ENCODE results near the gene VWF. TPM values are rescaled to one million over a fixed set of nuclear protein-coding genes. Genes with fewer than 3 reads are reported as not detected.
A peak's percentile ranks its signal among the peaks of the same experiment; 100 is the strongest.

VWF gene
- total RNA-seq, 1 donor, result 0.72 TPM

GRCh38 chr12:5915511-5915910 is 209.0 kb downstream of the VWF start:
- Histone ChIP-seq H2AFZ (ENCODE audit: low read length) (no peak overlapping the region), H3K4me3 (ENCODE audit: insufficient read depth, low read length) (no peak overlapping the region), H3K36me3 (ENCODE audit: insufficient read depth, low read length) (no peaks in the 10 kb centered on the region), H3K79me2 (ENCODE audit: insufficient read depth, low read length) (no peaks in the 10 kb centered on the region), H3K27me3 (ENCODE audit: insufficient read depth, low read length) (no peaks in the 10 kb centered on the region), H3K9me3 (ENCODE audit: low read depth, low read length) (no peaks in the 10 kb centered on the region), H3K4me1 (ENCODE audit: insufficient read depth, low read length) (no peaks in the 10 kb centered on the region), H4K20me1 (ENCODE audit: insufficient read depth, low read length) (no peaks in the 10 kb centered on the region), H3K27ac (ENCODE audit: low read depth, low read length) (no peak overlapping the region), H3K4me2 (ENCODE audit: insufficient read depth, low read length) (no peak overlapping the region)
- TF ChIP-seq CTCF (IDR thresholded peaks at IDR 0.05; ENCODE audit: extremely low read depth, low read depth, low read length), result no peak
- no peak for DNase-seq (ENCODE audit: insufficient read length, low spot score, missing footprints)

GRCh38 chr12:5914387-5915149 is 209.9 kb downstream of the VWF start:
- no peak for TF ChIP-seq CTCF (IDR thresholded peaks at IDR 0.05; ENCODE audit: extremely low read depth, low read depth, low read length)
- no peak for DNase-seq (ENCODE audit: insufficient read length, low spot score, missing footprints)

GRCh38 chr12:5913387-5913786 is 211.1 kb downstream of the VWF start:
- H3K4me1 ChIP-seq (ENCODE audit: insufficient read depth, low read length), result no peaks in the 10 kb centered on the region
- no peak for TF ChIP-seq CTCF (IDR thresholded peaks at IDR 0.05; ENCODE audit: extremely low read depth, low read depth, low read length)

More at GRCh38 chr12:5914387-5915149, 209.9 kb downstream of the VWF start:
- Histone ChIP-seq H3K27ac (ENCODE audit: low read depth, low read length) (no peak overlapping the region), H3K27me3 (ENCODE audit: insufficient read depth, low read length) (no peaks in the 10 kb centered on the region), H2AFZ (ENCODE audit: low read length) (no peak overlapping the region), H3K79me2 (ENCODE audit: insufficient read depth, low read length) (no peaks in the 10 kb centered on the region), H3K36me3 (ENCODE audit: insufficient read depth, low read length) (no peaks in the 10 kb centered on the region), H3K4me2 (ENCODE audit: insufficient read depth, low read length) (no peak overlapping the region), H3K4me3 (ENCODE audit: insufficient read depth, low read length) (no peak overlapping the region), H4K20me1 (ENCODE audit: insufficient read depth, low read length) (no peaks in the 10 kb centered on the region), H3K4me1 (ENCODE audit: insufficient read depth, low read length) (no peaks in the 10 kb centered on the region), H3K9me3 (ENCODE audit: low read depth, low read length) (no peaks in the 10 kb centered on the region)

GRCh38 chr12:5912437-5913334 is 211.8 kb downstream of the VWF start:
- Histone ChIP-seq H3K27me3 (ENCODE audit: insufficient read depth, low read length) (no peaks in the 10 kb centered on the region), H3K9me3 (ENCODE audit: low read depth, low read length) (no peaks in the 10 kb centered on the region)
- TF ChIP-seq CTCF (IDR thresholded peaks at IDR 0.05; ENCODE audit: extremely low read depth, low read depth, low read length), result peak; percentile 27

More at GRCh38 chr12:5913387-5913786, 211.1 kb downstream of the VWF start:
- no peak overlapping the region for H3K4me2 ChIP-seq (ENCODE audit: insufficient read depth, low read length)
- no peak overlapping the region for H3K27ac ChIP-seq (ENCODE audit: low read depth, low read length)
- no peak overlapping the region for H2AFZ ChIP-seq (ENCODE audit: low read length)
- no peaks in the 10 kb centered on the region for H3K79me2 ChIP-seq (ENCODE audit: insufficient read depth, low read length)
- H3K27me3 ChIP-seq (ENCODE audit: insufficient read depth, low read length), result no peaks in the 10 kb centered on the region
- no peaks in the 10 kb centered on the region for H3K36me3 ChIP-seq (ENCODE audit: insufficient read depth, low read length)
- peak; percentile 73 for DNase-seq (ENCODE audit: insufficient read length, low spot score, missing footprints)
- H3K4me3 ChIP-seq (ENCODE audit: insufficient read depth, low read length), result no peak overlapping the region
- no peaks in the 10 kb centered on the region for H3K9me3 ChIP-seq (ENCODE audit: low read depth, low read length)
- no peaks in the 10 kb centered on the region for H4K20me1 ChIP-seq (ENCODE audit: insufficient read depth, low read length)

More at GRCh38 chr12:5912437-5913334, 211.8 kb downstream of the VWF start:
- H3K4me2 ChIP-seq (ENCODE audit: insufficient read depth, low read length), result no peak overlapping the region
- no peaks in the 10 kb centered on the region for H4K20me1 ChIP-seq (ENCODE audit: insufficient read depth, low read length)
- no peaks in the 10 kb centered on the region for H3K79me2 ChIP-seq (ENCODE audit: insufficient read depth, low read length)
- no peaks in the 10 kb centered on the region for H3K36me3 ChIP-seq (ENCODE audit: insufficient read depth, low read length)
- H3K4me1 ChIP-seq (ENCODE audit: insufficient read depth, low read length), result no peaks in the 10 kb centered on the region
- no peak for DNase-seq (ENCODE audit: insufficient read length, low spot score, missing footprints)
- no peak overlapping the region for H3K4me3 ChIP-seq (ENCODE audit: insufficient read depth, low read length)
- no peak overlapping the region for H2AFZ ChIP-seq (ENCODE audit: low read length)
- no peak overlapping the region for H3K27ac ChIP-seq (ENCODE audit: low read depth, low read length)

Data from osteoblast (primary cell).